Sigmoid colon (tissue), 7 donors: ENCODE results near the gene SLC38A4. TPM values are rescaled to one million over a fixed set of nuclear protein-coding genes. Genes with fewer than 3 reads are reported as not detected.

ENCODE experiments used
- DNase-seq: peaks from one replicate; pipeline ENCODE4 v3.0.0-alpha.2; 2019
- H3K27ac ChIP-seq, 4 donors: fragments of 200-600 bp; sonication (generic); one replicate each; pipeline ENCODE4 v1.5.1; 2016 to 2019; ENCODE audit warnings: mild to moderate bottlenecking in 1 of 4
- H3K27me3 ChIP-seq, 3 donors: fragments of 200-600 bp; sonication (generic); one replicate each; pipeline ENCODE4 v1.5.1; 2019; ENCODE audit warnings: mild to moderate bottlenecking in 1 of 3
- H3K36me3 ChIP-seq, 4 donors: fragments of 200-600 bp; sonication (generic); one replicate each; pipeline ENCODE4 v1.5.1; 2016 to 2019
- H3K4me1 ChIP-seq, 4 donors: fragments of 200-600 bp; sonication (generic); one replicate each; pipeline ENCODE4 v1.5.1; 2017 to 2019
- H3K4me3 ChIP-seq, 4 donors: fragments of 200-600 bp; sonication (generic); one replicate each; pipeline ENCODE4 v1.5.1; 2017 to 2019; ENCODE audit warnings: mild to moderate bottlenecking in 2 of 4, moderate library complexity in 1 of 4
- H3K9me3 ChIP-seq, 4 donors: fragments of 200-600 bp in 3 of 4; sonication (generic) in 3 of 4; one replicate each; pipeline versions ENCODE4 v1.5.1 to v1.6.1; 2013 to 2019
- EP300 ChIP-seq, 4 donors: sonication (generic); formaldehyde crosslinking; IDR thresholded peaks; one replicate each; pipeline ENCODE4 v1.6.1; 2017; ENCODE audit warnings: antibody characterized with exemption in 4 of 4
- POLR2A ChIP-seq, 2 donors: fragments of 450-650 bp; IDR thresholded peaks; one replicate each; pipeline ENCODE4 v1.6.1; 2016; ENCODE audit warnings: antibody characterized with exemption in 2 of 2, mild to moderate bottlenecking in 2 of 2, moderate library complexity in 2 of 2
- POLR2AphosphoS5 ChIP-seq, 4 donors: sonication (generic); formaldehyde crosslinking; IDR thresholded peaks; one replicate each; pipeline ENCODE4 v1.6.1; 2017; ENCODE audit warnings: antibody characterized with exemption in 4 of 4
- WGBS, 2 donors: extraction: QIAGEN DNeasy Blood & Tissue Kit; methylation state at CpG; one replicate each; pipeline ENCODE4 v1.1.7; 2013; 5-methylcytosine and 5-hydroxymethylcytosine counted together
- intact Hi-C: fragments of 100-400 bp; cut with DNase I; formaldehyde crosslinking; loops from one replicate; pipeline ENCODE4 v1.15.1; 2023
- polyA plus RNA-seq, 3 donors: library from polyadenylated mRNA; stranded (reverse); fragments of 200-250 nt; gene quantifications; one replicate each; pipeline ENCODE4 v1.2.3, GENCODE V29; 2013
- total RNA-seq, 4 donors: library from RNA; depleted of rRNA; stranded (reverse); fragments of >200 nt; gene quantifications; one replicate each; pipeline ENCODE4 v1.1.0, GENCODE V29; 2016
- TF ChIP-seq, protein P1 (sequence below), 4 experiments: fragments of 450-650 bp in 3 of 4; fragments of 200-600 bp in 1 of 4; IDR thresholded peaks; one replicate each; pipeline ENCODE4 v1.5.1; 2016 to 2019; ENCODE audit warnings: antibody characterized with exemption in 4 of 4, mild to moderate bottlenecking in 3 of 4, moderate library complexity in 2 of 4
- donor health status: healthy with polysubstance abuse.
- donor health status: Bipolar disorder and iron deficiency.
- donor health status: healthy.

SLC38A4 gene
- total and polyA plus RNA-seq, 7 donors: 0.39 to 3.5 (median 0.68) TPM

DNA sequence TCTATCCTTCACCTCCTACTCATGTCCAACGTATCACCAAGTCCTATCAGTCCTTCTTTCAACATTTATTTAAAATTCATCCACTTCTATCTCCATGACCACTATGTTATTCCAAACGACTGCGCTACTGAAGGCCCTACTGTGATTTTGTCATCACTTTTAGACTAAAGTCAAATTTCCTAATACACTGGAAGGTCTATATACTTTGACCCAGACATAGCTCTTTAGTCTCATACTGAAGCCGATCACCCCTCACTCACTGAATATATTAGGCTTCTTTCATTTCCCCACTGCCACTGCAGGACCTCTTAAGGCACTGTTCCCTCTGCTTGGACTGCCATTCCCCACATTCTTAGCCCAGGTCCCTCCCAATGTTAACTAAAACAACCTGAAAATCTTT lies 25.6 kb downstream of the SLC38A4 start:
- no peak overlapping the region for H3K4me3 ChIP-seq
- WGBS, 2 donors: 90 to 92% methylated on average over 4 of the region's 4 CpGs
- intact Hi-C loops: no loop called here
- no peaks in the 10 kb centered on the region for H3K4me1 ChIP-seq
- H3K9me3 ChIP-seq: no peaks in the 10 kb centered on the region
- H3K36me3 ChIP-seq: no peaks in the 10 kb centered on the region
- H3K27ac ChIP-seq: no peak overlapping the region
- no peak for TF ChIP-seq POLR2AphosphoS5 (IDR thresholded peaks at IDR 0.05)
- TF ChIP-seq POLR2A (IDR thresholded peaks at IDR 0.05): no peak
- TF ChIP-seq EP300 (IDR thresholded peaks at IDR 0.05): no peak
- TF ChIP-seq, protein P1, sequence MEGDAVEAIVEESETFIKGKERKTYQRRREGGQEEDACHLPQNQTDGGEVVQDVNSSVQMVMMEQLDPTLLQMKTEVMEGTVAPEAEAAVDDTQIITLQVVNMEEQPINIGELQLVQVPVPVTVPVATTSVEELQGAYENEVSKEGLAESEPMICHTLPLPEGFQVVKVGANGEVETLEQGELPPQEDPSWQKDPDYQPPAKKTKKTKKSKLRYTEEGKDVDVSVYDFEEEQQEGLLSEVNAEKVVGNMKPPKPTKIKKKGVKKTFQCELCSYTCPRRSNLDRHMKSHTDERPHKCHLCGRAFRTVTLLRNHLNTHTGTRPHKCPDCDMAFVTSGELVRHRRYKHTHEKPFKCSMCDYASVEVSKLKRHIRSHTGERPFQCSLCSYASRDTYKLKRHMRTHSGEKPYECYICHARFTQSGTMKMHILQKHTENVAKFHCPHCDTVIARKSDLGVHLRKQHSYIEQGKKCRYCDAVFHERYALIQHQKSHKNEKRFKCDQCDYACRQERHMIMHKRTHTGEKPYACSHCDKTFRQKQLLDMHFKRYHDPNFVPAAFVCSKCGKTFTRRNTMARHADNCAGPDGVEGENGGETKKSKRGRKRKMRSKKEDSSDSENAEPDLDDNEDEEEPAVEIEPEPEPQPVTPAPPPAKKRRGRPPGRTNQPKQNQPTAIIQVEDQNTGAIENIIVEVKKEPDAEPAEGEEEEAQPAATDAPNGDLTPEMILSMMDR (IDR thresholded peaks at IDR 0.05): no peak
- no peak for DNase-seq
- H3K27me3 ChIP-seq: no peaks in the 10 kb centered on the region

DNA sequence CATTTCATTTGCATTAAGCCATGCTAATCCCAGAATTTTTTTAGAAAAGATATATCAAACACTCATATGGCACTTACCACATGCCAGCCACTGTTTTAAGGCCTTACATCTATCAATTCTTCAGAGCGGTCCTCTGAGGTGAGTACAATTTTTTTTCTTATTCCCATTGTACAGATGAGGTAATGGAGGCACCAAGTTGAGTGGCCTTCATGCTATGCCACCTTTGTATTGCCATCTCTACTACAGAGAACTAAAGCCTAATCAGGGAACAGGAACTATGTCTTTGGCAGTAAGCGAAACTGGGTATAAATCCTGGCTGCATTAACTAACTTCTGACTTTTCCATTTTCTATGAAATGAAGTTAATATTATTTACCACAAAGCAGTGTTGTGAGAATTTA lies 27.1 kb downstream of the SLC38A4 start:
- Histone ChIP-seq H3K9me3 (no peaks in the 10 kb centered on the region), H3K4me1 (no peaks in the 10 kb centered on the region), H3K4me3 (no peak overlapping the region), H3K27ac (no peak overlapping the region), H3K36me3 (no peaks in the 10 kb centered on the region), H3K27me3 (no peaks in the 10 kb centered on the region)
- TF ChIP-seq EP300 (IDR thresholded peaks at IDR 0.05) (no peak), POLR2A (IDR thresholded peaks at IDR 0.05) (no peak), POLR2AphosphoS5 (IDR thresholded peaks at IDR 0.05) (no peak)
- TF ChIP-seq, protein P1 (IDR thresholded peaks at IDR 0.05): no peak
- 96 to 97% methylated on average over 2 of the region's 2 CpGs for WGBS, 2 donors
- DNase-seq: no peak
- intact Hi-C loops: no loop called here

DNA sequence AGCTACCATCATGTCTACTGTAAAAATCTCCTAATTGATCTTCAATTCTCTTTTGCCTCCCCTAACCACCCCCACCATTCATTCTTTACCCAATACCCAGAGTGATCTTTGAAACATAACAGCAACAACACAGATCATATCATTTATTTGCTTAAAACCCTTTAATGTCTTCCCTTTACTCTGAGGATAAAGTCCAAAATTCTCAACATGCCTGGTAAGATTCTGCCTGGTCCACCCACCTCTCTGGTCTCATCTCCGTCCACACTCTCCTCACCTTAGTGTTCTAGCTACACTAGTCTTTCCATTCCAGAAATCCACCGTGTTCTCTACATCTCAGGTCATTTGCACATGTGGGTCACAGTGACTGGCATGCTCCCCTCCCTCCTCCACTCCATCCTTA lies 27.7 kb downstream of the SLC38A4 start:
- H3K36me3 ChIP-seq: no peaks in the 10 kb centered on the region
- TF ChIP-seq EP300 (IDR thresholded peaks at IDR 0.05) (no peak), POLR2AphosphoS5 (IDR thresholded peaks at IDR 0.05) (no peak), POLR2A (IDR thresholded peaks at IDR 0.05) (no peak)
- TF ChIP-seq, protein P1 (IDR thresholded peaks at IDR 0.05): no peak
- no peaks in the 10 kb centered on the region for H3K4me1 ChIP-seq
- no peak overlapping the region for H3K27ac ChIP-seq
- 88 to 91% methylated on average over 2 of the region's 2 CpGs for WGBS, 2 donors
- no peaks in the 10 kb centered on the region for H3K9me3 ChIP-seq
- DNase-seq: no peak
- intact Hi-C loops: no loop called here
- no peak overlapping the region for H3K4me3 ChIP-seq
- H3K27me3 ChIP-seq: no peaks in the 10 kb centered on the region

DNA sequence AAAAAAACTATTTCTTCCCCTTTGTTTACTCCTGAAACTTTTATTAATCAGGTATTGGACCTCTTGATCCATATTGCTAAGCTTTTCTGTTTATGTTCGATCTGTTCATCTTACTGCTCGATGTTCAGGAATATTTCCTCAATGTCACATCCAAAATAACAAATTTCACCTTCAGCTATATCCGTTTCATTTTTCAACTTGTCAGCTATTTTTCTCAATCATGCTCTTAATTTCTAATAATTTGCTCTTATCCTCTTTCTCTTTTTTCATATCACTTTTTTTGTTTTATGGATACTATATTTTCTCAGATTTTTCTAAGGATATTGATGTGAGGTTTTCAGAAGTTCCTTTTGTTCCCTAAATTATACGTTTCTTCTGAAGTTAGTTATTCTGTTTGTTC lies 29.8 kb downstream of the SLC38A4 start:
- no peak for DNase-seq
- Histone ChIP-seq H3K9me3 (no peaks in the 10 kb centered on the region), H3K27me3 (no peaks in the 10 kb centered on the region), H3K4me3 (no peak overlapping the region), H3K27ac (no peak overlapping the region), H3K4me1 (no peaks in the 10 kb centered on the region), H3K36me3 (no peaks in the 10 kb centered on the region)
- 95% methylated on average over 4 of the region's 4 CpGs for WGBS, 2 donors
- TF ChIP-seq, protein P1 (IDR thresholded peaks at IDR 0.05): no peak
- TF ChIP-seq POLR2A (IDR thresholded peaks at IDR 0.05) (no peak), POLR2AphosphoS5 (IDR thresholded peaks at IDR 0.05) (no peak), EP300 (IDR thresholded peaks at IDR 0.05) (no peak)
- intact Hi-C loops: no loop called here

DNA sequence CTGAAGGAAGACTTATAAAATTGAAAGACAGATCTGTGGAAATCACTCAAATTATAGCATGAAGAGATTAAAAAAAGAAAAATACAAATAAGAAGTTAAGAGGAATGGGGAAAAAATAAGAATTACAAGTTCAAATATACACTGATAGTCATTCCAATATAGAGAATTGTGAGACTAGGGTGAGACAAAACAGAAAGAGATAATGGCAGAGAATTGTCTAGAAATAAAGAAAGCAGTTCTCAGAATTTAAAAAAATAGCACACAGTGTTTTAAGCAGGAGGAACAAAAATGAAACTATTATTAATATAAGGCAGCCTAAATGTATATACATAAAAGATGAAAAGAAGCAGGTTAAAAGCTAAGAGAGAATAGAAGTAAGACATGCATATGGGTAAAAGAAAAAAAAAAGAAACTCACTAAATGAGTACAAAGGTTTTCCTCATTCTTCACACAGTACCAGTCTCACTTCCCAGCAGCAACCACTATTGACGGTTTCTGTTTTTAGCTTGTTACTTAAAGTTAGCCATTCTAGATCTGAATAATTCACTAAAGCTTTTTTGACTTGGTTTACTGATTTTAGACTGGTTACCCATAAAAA lies 31.1 kb downstream of the SLC38A4 start:
- no peak overlapping the region for H3K27ac ChIP-seq
- no peaks in the 10 kb centered on the region for H3K4me1 ChIP-seq
- 72 to 84% methylated on average over 1 of the region's 1 CpG for WGBS, 2 donors
- no peaks in the 10 kb centered on the region for H3K36me3 ChIP-seq
- no peak for DNase-seq
- H3K27me3 ChIP-seq: no peaks in the 10 kb centered on the region
- H3K4me3 ChIP-seq: no peak overlapping the region
- intact Hi-C loops: no loop called here
- H3K9me3 ChIP-seq: no peaks in the 10 kb centered on the region
- TF ChIP-seq EP300 (IDR thresholded peaks at IDR 0.05) (no peak), POLR2AphosphoS5 (IDR thresholded peaks at IDR 0.05) (no peak), POLR2A (IDR thresholded peaks at IDR 0.05) (no peak)
- TF ChIP-seq, protein P1 (IDR thresholded peaks at IDR 0.05): no peak
